OCI-LY3 (cell line): Measurements from ENCODE around the gene HHIPL2.

Experiments used
- H2AFZ ChIP-seq: fragments of 200-600, 300-600 bp; shearing (Covaris generic); 2 replicates; pipeline ENCODE4 v1.6.0; 2014; ENCODE audit warnings: antibody characterized with exemption, low read depth, low read length
- H3K27ac ChIP-seq: fragments of 200-600, 300-600 bp; sonication (generic); 2 replicates; pipeline ENCODE4 v1.5.1; 2014; ENCODE audit warnings: mild to moderate bottlenecking, low read length, moderate library complexity, mixed read lengths
- H3K27me3 ChIP-seq: fragments of 200-600, 300-600 bp; sonication (generic); 2 replicates; pipeline ENCODE4 v1.6.1; 2014; ENCODE audit warnings: low read depth, low read length, mixed read lengths
- H3K36me3 ChIP-seq: fragments of 200-600, 300-600 bp; sonication (generic); replicated peaks from 2 replicates; pipeline ENCODE3; 2014; ENCODE audit warnings: low read depth, low read length, mixed read lengths
- H3K4me1 ChIP-seq: fragments of 300-600, 200-600 bp; sonication (generic); 2 replicates; pipeline ENCODE4 v1.6.1; 2014; ENCODE audit warnings: low read length, mixed read lengths
- H3K4me2 ChIP-seq: fragments of 200-600, 300-600 bp; sonication (generic); 2 replicates; pipeline ENCODE4 v1.6.1; 2014; ENCODE audit warnings: low read length, mixed read lengths
- H3K4me3 ChIP-seq: fragments of 300-600, 200-600 bp; sonication (generic); 2 replicates; pipeline ENCODE4 v1.5.1; 2014; ENCODE audit warnings: antibody characterized with exemption, mild to moderate bottlenecking, low read length, moderate library complexity
- H3K79me2 ChIP-seq: fragments of 300-600, 200-600 bp; shearing (Covaris generic); 2 replicates; pipeline ENCODE4 v1.6.1; 2014; ENCODE audit warnings: mild to moderate bottlenecking, low read length, mixed read lengths
- H3K9ac ChIP-seq: fragments of 300-600, 200-600 bp; shearing (Covaris generic); 2 replicates; pipeline ENCODE4 v1.6.0; 2014; ENCODE audit warnings: mild to moderate bottlenecking, low read length, moderate library complexity
- H3K9me3 ChIP-seq: fragments of 200-600, 300-600 bp; shearing (Covaris generic); 2 replicates; pipeline ENCODE4 v1.6.1; 2014; ENCODE audit warnings: low read length, mixed read lengths; ENCODE audit not compliant: insufficient read depth
- H4K20me1 ChIP-seq: fragments of 200-600, 300-600 bp; sonication (generic); 2 replicates; pipeline ENCODE4 v1.6.1; 2016; ENCODE audit warnings: low read length, mixed read lengths; ENCODE audit not compliant: insufficient read depth
- CTCF ChIP-seq: fragments of 200-600, 300-600 bp; sonication (generic); IDR thresholded peaks from 2 replicates; pipeline ENCODE4 v1.5.1; 2014; ENCODE audit warnings: antibody characterized with exemption, low read length, low read depth
- EZH2phosphoT487 ChIP-seq: fragments of 200-600 bp; shearing (Covaris generic); IDR thresholded peaks from 2 replicates; pipeline ENCODE4 v1.6.1; 2018; ENCODE audit warnings: antibody characterized with exemption, mixed run types, low read depth

HHIPL2 gene

GRCh38 chr1:222530852-222531251, 17.1 kb downstream of the HHIPL2 start:
- Histone ChIP-seq H3K27ac (no peak overlapping the region), H3K36me3 (no peaks in the 10 kb centered on the region), H2AFZ (no peak overlapping the region), H3K9ac (no peak overlapping the region), H3K4me1 (no peaks in the 10 kb centered on the region), H4K20me1 (no peaks in the 10 kb centered on the region), H3K4me3 (no peak overlapping the region), H3K9me3 (no peaks in the 10 kb centered on the region), H3K79me2 (no peaks in the 10 kb centered on the region), H3K27me3 (peaks cover 10% of the 10 kb centered on the region; the same call in 1 of the 2 replicates), H3K4me2 (no peak overlapping the region)
- no peak for TF ChIP-seq CTCF
- no peak for TF ChIP-seq EZH2phosphoT487

DNA sequence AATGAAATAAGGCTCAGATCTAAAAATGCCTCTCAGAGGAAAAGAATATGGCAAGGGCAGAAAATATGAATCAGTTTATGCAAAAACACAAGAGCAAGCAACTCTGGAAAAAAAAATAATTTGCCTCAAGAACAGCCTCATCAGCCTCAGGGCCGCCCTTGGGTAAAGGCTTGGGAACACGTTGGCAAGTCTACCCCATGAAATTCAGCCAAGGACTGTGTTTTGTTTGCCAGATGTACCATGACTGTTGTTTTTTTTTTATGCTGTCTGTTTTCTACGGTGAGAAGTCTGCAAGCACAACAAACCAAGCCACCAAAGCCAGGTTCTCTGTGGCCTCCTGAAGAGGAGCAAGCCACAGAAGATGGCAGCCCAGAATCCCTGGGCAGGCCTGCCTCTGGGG, 18.0 kb downstream of the HHIPL2 start:
- Histone ChIP-seq H3K79me2 (no peaks in the 10 kb centered on the region), H3K27me3 (peaks cover 8% of the 10 kb centered on the region; the same call in 1 of the 2 replicates), H3K27ac (no peak overlapping the region), H3K4me2 (no peak overlapping the region), H3K4me1 (no peaks in the 10 kb centered on the region), H2AFZ (no peak overlapping the region), H3K4me3 (no peak overlapping the region), H3K9me3 (no peaks in the 10 kb centered on the region), H4K20me1 (no peaks in the 10 kb centered on the region), H3K36me3 (no peaks in the 10 kb centered on the region), H3K9ac (no peak overlapping the region)
- no peak for TF ChIP-seq CTCF

DNA sequence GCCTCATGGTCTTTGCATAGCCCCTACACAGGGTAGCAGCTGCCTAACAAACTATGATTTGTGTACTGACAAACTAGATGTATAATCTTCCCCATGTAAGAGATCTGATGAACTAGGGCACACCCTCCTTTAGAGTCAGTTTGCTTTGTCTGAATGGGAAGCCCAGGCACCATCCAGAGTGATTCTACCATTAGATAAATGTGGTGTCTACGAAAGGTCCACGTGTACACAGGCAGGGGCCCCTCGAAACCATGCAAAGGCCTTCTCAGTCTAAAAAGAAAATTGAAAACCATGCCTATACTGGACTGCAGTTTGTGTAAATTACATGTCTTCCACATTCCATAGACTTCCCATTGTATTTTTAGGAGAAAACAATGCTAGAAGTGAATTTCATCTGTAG, 18.7 kb downstream of the HHIPL2 start:
- H4K20me1 ChIP-seq = no peaks in the 10 kb centered on the region
- no peak overlapping the region for H3K4me3 ChIP-seq
- no peak overlapping the region for H3K4me2 ChIP-seq
- no peak overlapping the region for H2AFZ ChIP-seq
- TF ChIP-seq CTCF = no peak
- no peak for TF ChIP-seq EZH2phosphoT487
- no peaks in the 10 kb centered on the region for H3K4me1 ChIP-seq
- H3K27me3 ChIP-seq = peaks cover 5% of the 10 kb centered on the region; the same call in 1 of the 2 replicates
- H3K79me2 ChIP-seq = no peaks in the 10 kb centered on the region
- no peaks in the 10 kb centered on the region for H3K36me3 ChIP-seq
- H3K27ac ChIP-seq = no peak overlapping the region
- no peak overlapping the region for H3K9ac ChIP-seq
- H3K9me3 ChIP-seq = no peaks in the 10 kb centered on the region

GRCh38 chr1:222525951-222526350, 22.0 kb downstream of the HHIPL2 start:
- no peaks in the 10 kb centered on the region for H3K27me3 ChIP-seq
- no peak overlapping the region for H3K4me3 ChIP-seq
- H3K36me3 ChIP-seq = no peaks in the 10 kb centered on the region
- no peak for TF ChIP-seq EZH2phosphoT487
- TF ChIP-seq CTCF = no peak
- H3K9ac ChIP-seq = no peak overlapping the region
- H3K4me2 ChIP-seq = no peak overlapping the region
- H3K27ac ChIP-seq = no peak overlapping the region
- H4K20me1 ChIP-seq = no peaks in the 10 kb centered on the region
- H2AFZ ChIP-seq = no peak overlapping the region
- no peaks in the 10 kb centered on the region for H3K4me1 ChIP-seq
- H3K79me2 ChIP-seq = no peaks in the 10 kb centered on the region
- H3K9me3 ChIP-seq = no peaks in the 10 kb centered on the region
